Fibroblast of skin of abdomen (primary cell): ENCODE data around the gene MOB3B.
"Not testable (repeated sequence)": the region's sequence is repeated elsewhere in the genome, so short reads cannot be mapped to it uniquely, and the experiment has no call there.

Source experiments
- DNase-seq: peaks from one replicate; pipeline ENCODE4 v3.0.0-alpha.2; 2013

Gene MOB3B

DNA sequence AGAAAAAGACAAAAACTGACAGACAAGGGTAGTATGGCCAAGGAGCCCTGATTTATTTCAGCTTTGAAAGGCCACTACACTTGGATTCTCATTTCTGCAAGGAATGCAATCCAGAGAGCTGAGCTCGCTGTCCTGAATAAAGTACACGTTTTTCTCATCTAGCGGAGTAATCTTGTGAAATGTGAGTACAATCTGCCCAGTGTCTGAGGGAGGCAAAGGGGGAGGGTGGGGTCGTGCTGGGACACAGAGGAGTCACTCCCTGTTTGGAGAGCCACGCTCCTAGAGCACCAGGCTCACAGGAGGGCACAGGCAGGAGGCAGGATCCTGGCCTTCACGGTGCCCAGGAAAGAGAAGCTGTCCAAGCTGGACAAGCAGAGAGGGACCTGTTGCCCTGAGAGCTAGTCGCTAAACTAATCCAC is 56.5 kb downstream of the MOB3B start:
- DNase-seq: peak; percentile 68

- peak; percentile 17 for DNase-seq
Observed at GRCh38 chr9:27472195-27472594, 57.4 kb downstream of the MOB3B start.

- peak; percentile 25 for DNase-seq
Observed at GRCh38 chr9:27471789-27472188, 57.8 kb downstream of the MOB3B start.

GRCh38 chr9:27471366-27471765 is 58.2 kb downstream of the MOB3B start:
- DNase-seq: no peak

DNA sequence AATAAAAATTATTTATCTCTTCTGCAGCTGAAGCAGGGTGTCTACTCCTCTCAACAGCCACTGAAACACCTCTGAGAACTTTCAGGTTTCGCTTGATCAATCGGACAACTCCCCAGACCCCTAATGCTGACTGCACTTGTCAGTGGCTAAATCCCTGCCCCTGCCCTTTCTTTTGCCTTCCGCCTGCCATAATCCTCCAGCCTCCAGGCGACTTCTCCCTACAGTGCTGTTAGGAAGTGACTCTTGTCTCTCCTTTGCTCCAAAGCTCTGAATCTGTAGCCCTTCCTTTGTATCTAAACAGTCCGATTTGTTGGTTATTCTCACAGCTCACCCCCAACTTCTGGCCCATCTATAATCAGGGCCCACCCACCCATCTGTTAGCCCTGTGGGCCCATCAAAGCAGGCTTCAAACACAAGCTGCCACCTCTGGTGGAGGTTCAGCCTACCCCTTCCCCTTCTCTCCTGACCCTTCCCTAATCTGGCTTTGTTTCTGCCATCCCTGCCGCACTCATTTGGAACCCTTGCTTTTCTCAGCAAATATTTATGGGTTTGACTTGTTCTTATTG is 59.2 kb downstream of the MOB3B start:
- no peak for DNase-seq

DNA sequence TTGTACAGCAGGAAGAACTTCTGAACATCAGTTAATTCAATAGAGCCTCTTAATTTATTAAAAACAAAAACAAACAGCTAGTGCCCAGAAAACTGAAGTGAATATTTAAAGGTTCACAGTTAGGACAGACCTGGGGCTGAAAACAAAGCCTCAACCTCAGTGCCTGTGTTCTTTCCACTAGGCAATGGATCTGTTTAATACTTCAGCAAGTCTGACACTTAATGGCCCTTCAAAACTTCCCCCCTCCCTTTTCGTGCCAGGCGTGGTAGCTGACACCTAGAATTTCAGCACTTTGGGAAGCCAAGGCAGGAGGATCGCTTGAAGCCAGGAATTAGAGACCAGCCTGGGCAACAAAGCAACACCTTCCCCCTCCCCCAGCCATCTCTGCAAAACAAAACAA is 60.1 kb downstream of the MOB3B start:
- no peak for DNase-seq

DNA sequence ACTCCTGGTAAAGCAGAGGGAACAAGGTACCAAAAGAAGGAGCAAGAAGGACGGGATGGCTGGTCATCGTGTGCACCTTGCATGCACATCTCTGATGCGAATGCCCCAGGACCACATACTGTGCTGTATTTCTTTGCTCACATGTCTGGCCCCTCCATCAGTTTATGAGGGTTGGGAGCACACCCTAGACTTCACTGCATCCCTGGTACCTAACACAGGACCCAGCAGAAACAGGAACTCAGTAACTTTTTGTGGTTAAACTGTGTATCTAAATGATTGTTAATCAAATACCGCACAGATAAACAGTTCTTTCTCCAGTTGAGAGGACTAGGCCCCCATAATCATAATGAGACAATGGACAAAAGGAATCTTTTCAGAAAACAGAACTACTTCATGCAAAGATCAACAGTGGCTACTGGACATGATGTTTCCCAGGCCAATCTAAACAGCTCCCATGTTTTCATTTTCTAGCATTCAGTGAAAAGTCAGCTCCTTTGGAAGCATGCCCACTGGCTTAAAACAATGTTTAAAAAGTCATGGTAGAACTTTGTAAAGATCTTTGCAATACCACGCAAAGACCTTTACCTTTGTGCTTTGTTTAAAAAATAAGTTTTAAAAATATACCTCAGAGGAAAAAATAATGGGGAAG is 61.0 kb downstream of the MOB3B start:
- DNase-seq: no peak

- no peak for DNase-seq
Observed at GRCh38 chr9:27468000-27468399, 61.6 kb downstream of the MOB3B start.

- DNase-seq: no peak
Observed at GRCh38 chr9:27467486-27467885, 62.1 kb downstream of the MOB3B start.

- DNase-seq: not testable (repeated sequence)
Observed at GRCh38 chr9:27466516-27466915, 63.1 kb downstream of the MOB3B start.

- not testable (repeated sequence) for DNase-seq
Observed at GRCh38 chr9:27464950-27465349, 64.7 kb downstream of the MOB3B start.

GRCh38 chr9:27462846-27463245 is 66.8 kb downstream of the MOB3B start:
- DNase-seq: no peak

DNA sequence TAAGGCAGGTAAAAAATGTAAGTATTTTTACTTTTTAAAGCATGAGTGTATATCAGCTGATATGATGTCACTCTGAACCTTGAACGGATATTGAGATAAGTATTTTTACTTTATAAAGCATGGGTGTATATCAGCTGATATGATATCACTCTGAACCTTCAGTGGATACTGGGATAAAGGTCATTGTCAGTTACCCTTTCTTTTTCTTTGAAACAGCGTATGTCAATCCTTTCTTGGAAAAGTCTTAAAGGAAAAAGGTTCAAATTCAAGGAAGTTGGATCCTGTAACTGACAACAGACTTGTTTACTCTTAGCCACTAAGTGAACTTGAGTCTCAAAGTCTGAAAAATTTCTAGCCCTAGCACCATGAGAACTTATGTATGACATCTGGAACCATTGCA is 67.2 kb downstream of the MOB3B start:
- DNase-seq: no peak

GRCh38 chr9:27460226-27461023 is 69.2 kb downstream of the MOB3B start:
- peak; percentile 26 for DNase-seq

- no peak for DNase-seq
Observed at GRCh38 chr9:27457445-27457844, 72.2 kb downstream of the MOB3B start.

DNA sequence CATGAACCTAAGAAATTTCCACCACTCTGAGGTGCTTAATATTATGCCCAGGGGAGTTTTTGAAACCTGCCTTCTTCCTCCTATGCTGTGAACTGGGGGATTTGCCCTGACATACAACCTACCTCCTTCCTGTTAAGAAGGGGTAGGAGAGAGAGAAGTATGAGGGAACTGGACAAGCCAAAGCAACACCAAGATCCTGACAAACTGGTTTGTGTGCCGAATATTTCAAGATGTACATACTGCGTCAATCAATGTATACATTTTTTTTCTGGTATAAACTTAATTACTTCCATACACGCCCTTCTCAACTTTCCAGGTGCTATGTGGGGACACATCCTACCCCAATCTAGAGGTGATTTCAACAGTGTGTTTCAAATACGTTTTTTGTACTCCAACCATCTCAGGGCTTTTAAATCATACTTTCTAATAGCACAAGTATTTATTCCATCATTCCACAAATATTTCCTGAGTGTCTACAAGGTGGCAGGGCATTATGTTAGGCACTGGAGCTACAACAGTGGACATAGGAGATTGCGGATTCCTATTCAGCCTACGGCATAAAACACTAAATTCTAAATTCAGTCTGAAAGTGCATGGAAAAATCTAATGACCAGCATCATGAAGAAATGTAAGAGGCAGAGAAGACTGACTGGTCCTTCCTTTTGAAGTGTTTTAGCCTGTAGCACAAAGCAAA is 75.6 kb downstream of the MOB3B start:
- no peak for DNase-seq

GRCh38 chr9:27451207-27451797 is 78.3 kb downstream of the MOB3B start:
- DNase-seq: no peak

DNA sequence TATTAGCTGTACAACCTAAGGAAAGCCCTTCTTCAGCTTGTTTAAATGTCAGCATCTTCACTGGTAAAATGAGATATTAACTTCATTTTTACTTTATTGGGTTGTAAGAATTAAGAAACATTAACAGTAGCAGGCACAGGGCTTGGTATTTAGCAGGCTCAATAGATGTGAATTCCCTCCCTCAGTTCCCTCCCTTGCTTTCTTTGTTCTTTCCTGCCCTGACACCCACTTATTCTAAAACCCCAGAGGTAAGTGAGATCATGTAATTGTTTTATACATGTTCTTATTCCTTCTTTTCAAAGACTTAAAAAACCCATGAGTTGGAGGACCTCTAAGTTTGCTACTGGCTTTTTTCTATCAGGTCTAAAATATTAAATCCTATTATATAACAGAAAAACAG is 78.9 kb downstream of the MOB3B start:
- no peak for DNase-seq

GRCh38 chr9:27448356-27448755 is 81.3 kb downstream of the MOB3B start:
- not testable (repeated sequence) for DNase-seq

DNA sequence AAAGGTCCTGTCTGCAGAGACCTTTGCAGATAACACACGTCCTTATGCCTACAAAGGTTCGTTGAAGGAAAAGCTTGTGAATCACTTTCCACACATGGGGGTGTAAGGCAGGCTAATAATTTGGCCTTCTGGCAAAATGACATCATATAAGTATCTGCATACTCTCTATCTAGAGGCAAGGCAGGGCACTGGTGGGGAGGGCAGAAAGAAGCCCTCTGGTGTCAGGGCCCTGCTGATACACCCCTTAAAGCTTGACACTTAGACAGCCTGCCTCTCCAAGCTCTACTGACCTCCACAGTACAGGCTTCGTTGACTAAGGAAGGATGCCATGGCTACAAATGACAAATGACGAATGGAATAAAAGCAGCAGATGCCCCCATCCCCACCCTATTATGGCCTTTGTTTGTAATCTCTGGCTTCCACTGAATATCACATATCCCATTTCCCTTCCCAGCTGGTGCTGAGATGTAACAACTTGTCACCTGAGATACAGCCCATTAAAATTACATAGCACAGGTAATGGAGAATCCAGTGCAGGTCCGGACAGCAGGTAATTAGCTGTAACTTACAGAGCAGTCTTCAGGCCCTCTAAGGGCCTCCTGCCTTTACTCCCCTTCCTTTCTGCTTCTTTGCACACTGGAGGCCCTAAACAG is 82.5 kb downstream of the MOB3B start:
- DNase-seq: no peak

DNA sequence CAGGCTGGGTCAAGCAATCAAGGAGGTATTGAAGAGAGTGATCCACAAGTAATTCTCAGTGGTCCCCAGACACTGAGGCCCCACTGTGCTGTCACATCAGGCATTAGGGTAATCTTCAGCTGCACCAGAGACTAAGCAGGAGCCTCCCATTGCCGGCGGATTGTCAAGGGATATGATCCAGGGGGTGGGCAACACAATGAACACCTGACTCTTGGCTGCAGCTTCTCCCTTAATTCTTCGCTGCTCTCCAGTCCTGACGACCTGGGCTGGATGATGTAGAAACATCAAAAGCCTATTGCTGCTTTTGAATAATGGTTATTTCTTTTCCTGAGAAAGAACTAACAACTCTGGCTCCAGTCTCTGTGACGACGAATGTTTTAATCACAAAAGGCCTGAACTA is 83.9 kb downstream of the MOB3B start:
- no peak for DNase-seq

- DNase-seq: no peak
Observed at GRCh38 chr9:27445057-27445595, 84.5 kb downstream of the MOB3B start.
